Upper lobe of right lung (tissue), 1 donor: ENCODE data around the gene GAREM2. TPM values are rescaled to one million over a fixed set of nuclear protein-coding genes. Genes with fewer than 3 reads are reported as not detected.

Experiments
- ATAC-seq: fragments of 200-7000 bp; cut with Tn5 transposase; one replicate; pipeline ENCODE4 v1.9.1; 2020; ENCODE audit warnings: mild to moderate bottlenecking, moderate library complexity
- DNase-seq: peaks from one replicate; pipeline ENCODE4 v3.0.0-alpha.2; 2020
- H3K27ac ChIP-seq: fragments of 200-600 bp; one replicate; pipeline ENCODE4 v1.8.0; 2022
- H3K27me3 ChIP-seq: fragments of 200-600 bp; one replicate; pipeline ENCODE4 v1.8.0; 2022; ENCODE audit warnings: mild to moderate bottlenecking
- H3K36me3 ChIP-seq: fragments of 200-600 bp; one replicate; pipeline ENCODE4 v1.8.0; 2022
- H3K4me1 ChIP-seq: fragments of 200-600 bp; one replicate; pipeline ENCODE4 v1.8.0; 2022
- H3K4me3 ChIP-seq: fragments of 200-600 bp; one replicate; pipeline ENCODE4 v1.8.0; 2022; ENCODE audit warnings: mild to moderate bottlenecking
- H3K9me3 ChIP-seq: fragments of 200-600 bp; one replicate; pipeline ENCODE4 v1.8.0; 2022
- CTCF ChIP-seq: fragments of 200-600 bp; IDR thresholded peaks from one replicate; pipeline ENCODE4 v1.8.0; 2022; ENCODE audit warnings: antibody characterized with exemption
- intact Hi-C: fragments of 100-400 bp; cut with DNase I; formaldehyde crosslinking; loops from one replicate; pipeline ENCODE4 v1.11.0; 2022
- total RNA-seq: library from RNA; stranded (reverse); fragmentation: NEBNext Ultra II Directional; extraction: Animal tissue kit (Norgen Biotek cat#: 25700); gene quantifications from one replicate; pipeline ENCODE4 v1.2.1, GENCODE V29; 2021
- donor health status: DM: no; HTN: yes; CAD: no; lungs with severe emphysema.

The GAREM2 gene
- total RNA-seq, 1 donor from 2014 or later, result 1.9 TPM

DNA sequence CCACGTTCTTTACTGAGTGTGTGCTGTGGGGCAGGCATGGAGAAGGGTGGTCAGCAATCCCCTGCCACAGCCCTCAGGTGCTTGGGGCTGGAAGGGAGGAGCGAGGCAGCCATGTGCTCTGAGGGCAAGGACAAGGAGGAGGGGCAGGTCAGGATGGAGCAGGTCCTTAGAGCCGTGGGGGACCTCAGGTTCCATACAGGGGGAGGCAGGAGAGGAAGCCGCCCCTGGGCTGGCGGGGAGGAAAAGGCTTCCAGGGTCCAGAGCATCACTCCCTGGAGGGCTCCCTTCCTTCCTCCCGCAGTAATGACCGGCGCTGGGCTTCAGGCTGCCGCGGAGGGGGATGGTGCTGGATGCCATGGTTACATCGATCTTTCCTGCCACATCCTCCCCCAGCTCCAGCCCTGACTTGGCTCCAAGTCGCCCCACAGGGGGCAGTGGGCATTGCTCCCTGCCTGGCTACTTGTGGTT lies 6.6 kb downstream of the GAREM2 start:
- H3K27ac ChIP-seq, result no peak overlapping the region
- peak overlapping the region; percentile 61 for H3K4me3 ChIP-seq
- TF ChIP-seq CTCF, result no peak
- no peak for DNase-seq
- peaks cover 5% of the 10 kb centered on the region for H3K4me1 ChIP-seq
- peaks cover 17% of the 10 kb centered on the region for H3K27me3 ChIP-seq
- no peak for ATAC-seq
- no peaks in the 10 kb centered on the region for H3K36me3 ChIP-seq
- H3K9me3 ChIP-seq, result no peaks in the 10 kb centered on the region
- intact Hi-C loops, result no loop called here

DNA sequence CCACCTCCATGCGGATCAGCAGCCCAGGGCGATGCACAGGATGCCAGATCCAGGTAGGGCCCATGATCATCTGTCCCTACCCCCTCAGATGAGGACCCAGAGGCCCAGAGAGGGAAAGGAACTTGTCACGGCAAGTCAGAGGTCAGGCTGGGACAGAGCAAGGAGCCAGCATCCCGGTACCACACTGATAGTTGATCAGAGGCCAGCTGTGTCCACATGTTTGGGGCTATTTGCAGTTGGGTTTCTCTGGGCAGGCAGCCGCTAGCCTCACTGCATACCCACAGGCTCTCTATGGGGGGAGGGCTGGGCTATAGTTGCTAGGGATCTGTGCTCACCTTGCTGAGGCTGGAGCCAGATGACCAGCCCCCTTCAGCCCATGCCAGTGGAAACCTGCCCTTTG lies 9.6 kb downstream of the GAREM2 start:
- H3K27ac ChIP-seq, result no peak overlapping the region
- no peaks in the 10 kb centered on the region for H3K27me3 ChIP-seq
- H3K9me3 ChIP-seq, result no peaks in the 10 kb centered on the region
- no peak for TF ChIP-seq CTCF
- DNase-seq (no peak), ATAC-seq (no peak)
- peaks cover 5% of the 10 kb centered on the region for H3K4me1 ChIP-seq
- H3K4me3 ChIP-seq, result no peak overlapping the region
- intact Hi-C loops, result no loop called here
- no peaks in the 10 kb centered on the region for H3K36me3 ChIP-seq

GRCh38 chr2:26182887-26183630 lies 10.2 kb downstream of the GAREM2 start:
- Histone ChIP-seq H3K27ac (no peak overlapping the region), H3K4me3 (no peak overlapping the region), H3K27me3 (no peaks in the 10 kb centered on the region), H3K9me3 (no peaks in the 10 kb centered on the region), H3K4me1 (peaks cover 5% of the 10 kb centered on the region), H3K36me3 (no peaks in the 10 kb centered on the region)
- intact Hi-C loops, result no loop called here
- TF ChIP-seq CTCF, result no peak
- no peak for ATAC-seq
- no peak for DNase-seq

DNA sequence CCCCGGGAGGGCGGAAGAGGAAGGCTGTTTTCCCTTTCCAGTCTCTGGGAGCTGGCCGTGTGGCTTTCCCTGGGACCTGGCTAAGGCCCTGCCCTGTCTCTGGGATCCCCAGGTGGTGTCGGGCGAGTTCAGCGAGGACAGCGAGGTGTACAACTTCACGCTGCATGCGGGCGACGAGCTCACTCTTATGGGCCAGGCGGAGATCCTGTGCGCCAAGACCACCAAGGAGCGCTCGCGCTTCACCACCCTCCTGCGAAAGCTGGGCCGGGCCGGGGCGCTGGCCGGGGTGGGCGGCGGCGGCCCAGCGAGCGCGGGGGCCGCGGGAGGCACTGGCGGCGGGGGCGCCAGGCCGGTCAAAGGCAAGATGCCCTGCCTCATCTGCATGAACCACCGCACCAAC lies 11.2 kb downstream of the GAREM2 start:
- intact Hi-C loops, result no loop called here
- TF ChIP-seq CTCF, result no peak
- Histone ChIP-seq H3K27me3 (no peaks in the 10 kb centered on the region), H3K4me1 (peaks cover 5% of the 10 kb centered on the region), H3K4me3 (peak overlapping the region; percentile 51), H3K9me3 (no peaks in the 10 kb centered on the region), H3K27ac (no peak overlapping the region), H3K36me3 (no peaks in the 10 kb centered on the region)
- ATAC-seq (no peak), DNase-seq (no peak)

DNA sequence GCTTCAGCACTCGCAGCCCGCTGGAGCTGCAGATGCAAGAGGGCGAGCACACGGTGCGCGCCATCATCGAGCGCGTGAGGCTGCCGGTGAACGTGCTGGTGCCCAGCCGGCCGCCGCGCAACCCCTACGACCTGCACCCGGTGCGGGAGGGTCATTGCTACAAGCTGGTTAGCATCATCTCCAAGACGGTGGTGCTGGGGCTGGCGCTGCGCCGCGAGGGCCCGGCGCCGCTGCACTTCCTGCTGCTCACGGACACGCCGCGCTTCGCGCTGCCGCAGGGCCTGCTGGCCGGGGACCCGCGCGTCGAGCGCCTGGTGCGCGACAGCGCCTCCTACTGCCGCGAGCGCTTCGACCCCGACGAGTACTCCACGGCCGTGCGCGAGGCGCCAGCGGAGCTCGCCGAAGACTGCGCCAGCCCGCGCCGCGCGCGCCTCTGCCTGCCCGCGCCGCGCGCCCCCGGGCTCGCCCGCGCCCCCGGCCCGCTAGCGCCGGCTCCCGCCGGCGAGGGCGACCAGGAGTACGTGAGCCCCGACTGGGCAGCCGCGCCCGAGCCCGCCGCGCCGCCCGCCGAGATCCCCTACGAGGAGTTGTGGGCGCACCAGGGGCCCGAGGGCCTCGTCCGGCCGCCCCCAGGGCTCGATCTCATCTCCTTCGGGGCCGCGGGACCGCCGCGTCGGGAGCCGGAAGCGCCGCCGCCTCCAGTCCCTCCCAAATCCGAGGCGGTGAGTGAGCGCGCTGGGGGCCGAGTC lies 11.8 kb downstream of the GAREM2 start:
- H3K27me3 ChIP-seq, result no peaks in the 10 kb centered on the region
- H3K9me3 ChIP-seq, result no peaks in the 10 kb centered on the region
- ATAC-seq (peak; percentile 95), DNase-seq (peak; percentile 92)
- intact Hi-C loops, result no loop called here
- peak overlapping the region; percentile 36 for H3K27ac ChIP-seq
- TF ChIP-seq CTCF, result peak; percentile 63
- H3K36me3 ChIP-seq, result no peaks in the 10 kb centered on the region
- H3K4me3 ChIP-seq, result peak overlapping the region; percentile 61
- H3K4me1 ChIP-seq, result no peaks in the 10 kb centered on the region
